Left lobe of liver (tissue), 2 donors: Measurements from ENCODE around the gene ABCG1. TPM values are rescaled to one million over a fixed set of nuclear protein-coding genes. Genes with fewer than 3 reads are reported as not detected.
A peak's percentile ranks its signal among the peaks of the same experiment; 100 is the strongest.

Source experiments
- ATAC-seq: fragments of 200-7000 bp; cut with Tn5 transposase; one replicate; pipeline ENCODE4 v1.9.1; 2020; ENCODE audit warnings: mild to moderate bottlenecking, moderate library complexity
- DNase-seq: peaks from one replicate; pipeline ENCODE4 v3.0.0-alpha.2; 2020; ENCODE audit warnings: low spot score
- total RNA-seq: library from RNA; stranded (reverse); gene quantifications from one replicate; pipeline ENCODE4 v1.2.1, GENCODE V29; 2021
- donor health status: DM: no; HTN: no; CAD: no; lungs with moderate emphysema.
- donor health status: DM: no; HTN: yes; CAD: no.

ABCG1 gene
- total RNA-seq, 1 donor from 2014 or later = 4.7 TPM

DNA sequence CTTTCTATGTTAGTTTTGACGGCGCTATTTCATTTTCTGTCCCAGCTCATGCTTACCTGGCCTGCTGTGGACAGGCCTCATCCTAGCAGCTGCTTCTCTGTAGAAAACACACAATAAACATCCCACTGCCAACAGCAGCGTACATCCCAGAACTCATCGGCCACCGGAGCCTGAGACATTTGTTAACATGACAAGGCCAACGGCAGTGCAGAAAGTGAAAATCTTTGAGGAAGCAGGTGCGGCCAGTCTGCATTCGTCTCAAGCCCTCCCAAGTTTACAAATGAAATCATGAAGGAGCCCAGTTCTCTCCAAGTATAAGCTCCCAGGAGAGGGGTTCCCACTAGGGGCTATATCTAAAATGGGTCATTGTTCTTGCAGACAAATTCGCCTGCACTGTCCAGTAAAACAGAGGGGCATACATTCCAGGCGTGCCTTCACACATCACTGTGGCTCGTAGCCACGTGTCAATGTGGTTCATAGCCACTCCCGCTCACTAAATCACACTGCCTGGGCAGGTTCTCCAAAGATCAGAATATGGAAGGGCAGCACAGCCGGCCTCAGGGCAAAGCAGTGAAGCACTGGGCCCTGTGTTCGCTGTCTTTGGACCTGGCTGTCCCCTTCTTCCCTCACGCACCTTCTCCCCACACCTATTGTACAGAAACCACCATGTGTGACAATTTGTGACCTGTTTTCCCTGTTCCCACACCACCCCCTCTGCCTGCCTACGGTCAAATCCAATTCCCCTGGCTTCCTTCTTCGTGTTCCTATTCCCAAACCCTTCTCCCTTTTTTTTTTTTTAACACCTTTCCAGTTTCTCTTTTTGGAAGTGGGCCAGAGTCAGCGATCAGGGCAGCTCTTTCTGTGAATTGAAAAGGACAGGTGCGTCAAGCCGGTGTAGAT, 27.0 kb upstream of the ABCG1 start:
- no peak for DNase-seq
- ATAC-seq = no peak

DNA sequence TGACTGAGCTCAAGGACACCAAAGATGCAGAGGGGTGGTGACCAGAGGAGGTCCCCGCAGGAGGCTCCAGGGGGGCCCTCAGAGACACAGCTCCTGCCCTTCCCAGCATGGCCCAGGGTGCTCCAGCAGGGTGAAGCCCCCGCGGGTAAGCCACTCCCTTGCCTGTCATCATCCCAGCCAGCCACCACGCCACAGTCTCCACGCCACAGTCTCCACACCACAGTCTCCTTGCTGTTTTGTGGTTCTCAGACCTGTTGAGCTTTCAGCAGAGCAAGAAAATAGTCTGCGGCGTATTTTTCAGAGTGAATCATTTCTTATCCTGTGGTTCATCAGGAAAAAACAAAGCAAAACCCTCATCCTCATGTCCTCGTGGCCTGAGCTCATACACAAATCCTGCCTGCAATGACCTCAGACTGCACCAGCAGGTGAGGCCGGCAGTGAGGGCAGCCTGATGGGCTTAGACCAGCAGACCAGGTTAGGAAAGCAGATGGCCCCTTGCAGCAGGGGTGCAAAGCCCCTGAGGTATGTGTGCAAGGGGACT, 25.7 kb upstream of the ABCG1 start:
- ATAC-seq (no peak), DNase-seq (no peak)

DNA sequence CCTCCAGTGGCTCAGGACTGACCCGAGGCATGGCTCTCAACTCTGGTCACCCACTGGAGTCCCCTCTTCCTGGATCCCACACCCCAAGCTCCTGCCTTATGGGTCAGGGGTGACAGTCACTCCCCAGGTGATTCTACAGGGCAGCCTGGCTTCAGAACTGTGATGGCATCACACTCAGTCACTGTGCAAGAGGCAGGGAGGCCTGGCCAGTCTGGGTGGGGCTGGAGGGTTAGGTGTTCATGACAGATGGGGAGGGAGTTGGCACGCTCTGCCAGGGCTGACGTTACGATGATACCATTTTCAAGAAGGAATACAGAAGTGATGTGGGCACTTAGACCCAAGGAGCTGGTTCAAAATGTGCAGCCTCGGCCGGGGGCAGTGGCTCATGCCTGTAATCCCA, 25.2 kb upstream of the ABCG1 start:
- ATAC-seq = no peak
- DNase-seq = no peak

DNA sequence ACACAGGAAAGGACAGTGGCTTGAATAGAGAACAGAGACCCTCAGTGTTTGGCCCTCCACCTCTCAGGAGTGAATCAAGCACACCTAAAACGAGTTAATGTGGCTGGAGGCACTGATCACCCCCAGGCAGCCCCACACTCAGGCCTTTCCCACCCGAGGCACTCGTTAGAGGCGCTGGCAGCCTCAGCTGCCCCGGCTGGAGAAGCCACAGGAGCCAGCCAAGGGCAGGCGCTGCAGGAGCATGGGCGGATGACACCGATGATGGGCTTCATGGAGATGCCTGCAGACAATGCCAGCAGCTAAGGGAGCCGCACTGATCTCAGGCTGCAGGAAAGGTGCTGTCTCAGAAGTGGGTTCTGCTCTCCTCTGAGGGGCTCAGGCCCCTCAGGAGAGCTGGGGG, 24.1 kb upstream of the ABCG1 start:
- no peak for ATAC-seq
- DNase-seq = no peak

DNA sequence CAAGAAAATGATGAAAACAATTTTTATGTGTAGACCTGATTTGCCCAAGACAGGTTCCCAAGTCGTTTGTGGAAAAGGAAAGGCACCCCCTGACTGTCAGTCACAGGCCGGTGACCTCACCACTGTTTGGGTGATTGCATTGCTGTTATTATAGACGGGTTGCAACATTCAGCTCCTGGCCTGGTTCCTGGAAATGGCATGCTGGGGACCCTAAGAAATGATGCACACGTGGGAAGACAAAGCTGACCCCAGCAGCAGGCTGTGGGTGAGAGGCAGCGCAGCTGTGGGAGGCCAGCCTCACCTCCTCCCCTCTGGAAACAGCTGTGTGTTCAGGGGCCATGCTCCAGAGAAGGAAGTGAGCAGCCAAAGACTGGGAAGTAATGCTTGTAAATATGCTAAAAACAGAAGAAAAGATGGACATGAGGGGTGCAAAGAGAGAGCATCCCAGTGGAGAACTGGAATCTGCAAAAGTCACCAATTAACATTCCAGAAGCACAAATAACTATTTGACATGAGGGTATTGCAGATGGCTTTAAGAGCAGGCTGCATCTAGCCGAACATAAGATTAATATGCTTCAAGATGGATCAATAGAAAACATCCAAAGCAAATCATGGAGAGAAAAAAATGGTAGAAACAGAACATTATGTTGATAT, 23.4 kb upstream of the ABCG1 start:
- DNase-seq (no peak), ATAC-seq (peak; percentile 23)

DNA sequence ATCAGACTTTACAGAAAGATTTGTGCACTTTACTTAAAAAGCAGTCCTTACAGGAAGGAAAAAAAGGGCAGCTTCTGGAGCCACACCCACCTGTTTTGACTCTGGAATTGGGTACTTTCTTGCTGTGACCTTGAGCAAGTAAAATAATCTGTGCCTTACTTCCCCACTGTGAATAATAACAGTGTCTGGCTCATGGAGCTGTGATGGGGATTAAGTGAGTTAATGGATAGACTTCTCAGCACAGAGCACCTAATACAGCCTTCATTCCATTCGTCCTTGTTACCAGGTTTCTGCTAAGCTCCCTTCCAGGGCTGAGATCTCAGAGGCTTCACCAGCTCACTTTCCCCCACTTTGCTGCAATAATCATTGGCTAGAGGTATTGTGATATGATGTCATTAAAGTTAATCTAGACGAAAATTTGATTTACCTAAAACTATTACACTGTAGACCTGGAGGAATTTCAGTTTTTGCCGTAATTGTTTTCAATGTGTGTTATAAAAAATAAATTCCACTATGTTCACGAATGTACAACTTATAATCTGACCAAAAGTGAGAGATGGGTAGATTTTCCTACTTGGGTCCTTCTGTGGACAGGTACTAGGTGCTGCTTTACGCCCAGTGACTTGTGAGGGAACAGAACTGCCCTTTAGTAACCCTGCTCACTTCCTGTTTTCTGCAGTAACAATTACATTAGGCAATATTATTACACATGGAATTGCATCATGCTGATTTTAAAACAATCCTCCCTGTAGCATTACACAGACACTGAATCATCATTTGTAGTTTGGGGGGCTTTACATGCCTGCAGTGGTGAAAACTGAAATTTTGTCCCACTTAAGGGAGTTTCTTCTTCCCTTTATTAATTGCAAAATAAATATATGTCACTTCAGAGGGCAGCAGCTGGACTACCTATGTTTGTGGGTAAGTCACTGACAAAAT, 19.7 kb upstream of the ABCG1 start:
- peak; percentile 39 for DNase-seq

DNA sequence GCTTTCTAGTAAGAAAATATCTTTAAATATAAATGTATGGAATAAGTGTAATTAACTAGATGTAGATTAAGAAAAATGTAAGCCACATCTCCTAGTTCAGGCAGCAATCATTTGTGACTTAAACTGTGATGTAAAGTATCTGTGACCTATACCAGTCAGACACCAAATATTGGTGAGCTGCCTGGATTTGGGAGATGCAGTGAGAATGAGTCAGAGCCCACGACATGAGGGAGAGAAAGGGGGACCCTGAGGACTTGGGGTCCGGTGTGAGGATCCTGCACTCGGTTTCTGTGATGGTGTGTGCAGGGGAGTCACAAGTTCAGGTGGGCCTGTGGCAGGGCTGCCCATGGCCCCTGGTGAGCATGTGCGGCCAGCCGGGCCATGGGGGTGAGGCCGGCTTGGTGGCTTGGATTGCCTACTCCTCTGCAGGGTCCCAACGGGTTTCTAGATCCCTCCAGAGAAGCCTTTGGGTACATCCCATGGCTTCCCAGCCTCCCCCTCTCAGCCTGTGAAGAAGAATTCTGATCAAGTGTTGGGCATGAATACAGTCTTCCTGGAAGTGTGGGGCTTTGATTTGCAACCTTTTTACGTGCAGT, 19.0 kb upstream of the ABCG1 start:
- ATAC-seq (no peak), DNase-seq (no peak)

More for the DNA sequence above, 19.7 kb upstream of the ABCG1 start:
- peak; percentile 89 for ATAC-seq

DNA sequence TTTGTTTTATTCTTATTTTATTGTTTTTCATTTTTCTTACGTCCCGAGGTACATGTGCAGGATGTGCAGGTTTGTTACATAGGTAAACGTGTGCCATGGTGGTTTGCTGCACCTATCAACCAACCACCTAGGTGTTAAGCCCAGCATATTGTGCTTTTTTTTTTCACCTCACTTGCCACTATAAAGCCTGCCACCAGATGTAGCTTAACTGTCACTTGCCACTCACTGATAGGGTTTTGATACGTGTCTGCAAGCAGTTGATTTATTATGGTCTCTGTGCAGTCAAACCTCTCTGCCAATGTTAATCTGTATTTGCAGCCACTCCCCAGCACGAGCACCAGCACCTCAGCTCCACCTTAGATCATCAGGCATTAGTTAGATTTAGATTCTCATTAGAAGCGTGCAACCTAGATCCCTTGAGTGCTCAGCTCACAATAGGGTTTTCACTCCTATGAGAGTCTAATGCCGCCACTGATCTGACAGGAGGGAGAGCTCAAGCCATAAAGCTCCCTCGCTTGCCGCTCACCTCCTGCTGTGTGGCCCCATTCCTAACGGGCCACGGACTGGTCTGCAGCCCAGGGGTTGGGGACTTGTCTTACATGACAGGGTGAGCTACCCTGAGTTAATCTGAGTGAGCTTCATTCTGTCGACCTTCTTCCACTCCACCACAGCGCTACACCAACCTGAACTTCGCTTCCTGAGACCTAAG, 17.9 kb upstream of the ABCG1 start:
- no peak for DNase-seq

DNA sequence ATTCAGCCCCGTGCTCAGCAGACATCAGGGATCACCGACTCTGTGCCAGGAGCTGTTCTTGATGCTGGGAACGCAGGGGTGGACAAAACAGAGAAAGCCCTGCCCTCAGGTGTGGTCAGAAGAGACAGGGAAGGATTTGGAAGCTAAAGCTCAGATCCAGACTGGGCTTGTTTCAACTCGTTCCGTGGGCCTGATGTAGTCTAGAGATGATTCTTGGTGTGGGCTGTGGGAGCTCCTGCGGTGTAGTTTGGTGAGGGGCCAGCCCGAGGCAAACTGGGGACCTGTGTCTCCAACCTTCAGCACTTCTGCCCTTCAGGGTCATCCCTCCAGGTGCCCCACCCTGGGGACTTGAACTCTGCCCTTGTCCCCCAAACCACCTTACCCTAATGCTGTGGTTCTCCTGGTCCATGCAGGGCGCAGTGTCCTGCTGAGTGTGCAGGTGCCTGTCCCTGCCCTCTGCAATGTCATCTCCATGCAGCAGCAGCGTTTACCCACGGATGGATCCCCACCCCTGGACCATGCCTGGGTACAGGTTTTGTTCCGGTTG, 17.3 kb upstream of the ABCG1 start:
- ATAC-seq = no peak

More for the DNA sequence above, 17.9 kb upstream of the ABCG1 start:
- ATAC-seq = no peak

DNA sequence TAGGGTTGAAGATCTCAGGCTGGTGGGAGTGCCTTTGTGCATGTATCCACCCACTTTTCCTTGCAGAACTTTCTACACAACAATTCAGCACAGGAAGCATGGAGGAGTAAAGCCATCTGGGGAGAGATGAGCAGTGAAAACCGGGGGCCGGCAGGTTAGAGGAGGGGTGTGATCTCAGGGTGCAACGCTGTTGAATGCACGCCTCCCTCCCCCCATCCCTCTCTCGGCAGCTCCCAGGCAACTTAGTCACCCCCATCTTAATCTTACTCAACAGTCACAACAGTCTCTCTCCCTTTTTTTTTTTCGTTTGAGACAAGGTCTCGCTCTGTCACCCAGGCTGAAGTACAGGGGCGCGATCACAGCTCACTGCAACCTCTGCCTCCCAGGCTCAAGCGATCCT, 16.6 kb upstream of the ABCG1 start:
- no peak for ATAC-seq

More for the DNA sequence above, 17.3 kb upstream of the ABCG1 start:
- no peak for DNase-seq

DNA sequence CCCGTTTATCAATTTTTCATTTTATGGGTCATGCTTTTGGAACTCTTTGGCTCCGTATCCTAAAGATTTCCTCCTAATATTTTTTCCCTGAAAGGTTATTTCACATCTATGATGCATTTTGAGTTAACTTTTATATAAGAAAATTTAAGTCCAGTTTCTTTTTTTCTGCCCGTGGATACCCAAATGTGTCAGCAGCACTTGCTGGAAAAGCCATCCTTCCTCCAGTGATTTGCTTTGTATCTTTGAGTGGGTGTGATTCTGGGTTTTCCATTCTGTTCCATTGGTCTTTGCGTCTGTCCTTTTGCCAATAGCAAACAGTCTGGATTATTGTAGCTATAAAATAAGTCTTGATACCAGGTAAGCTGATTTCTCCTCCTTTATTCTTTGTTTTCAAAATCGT, 15.6 kb upstream of the ABCG1 start:
- DNase-seq (no peak), ATAC-seq (no peak)

More for the DNA sequence above, 16.6 kb upstream of the ABCG1 start:
- DNase-seq = no peak

DNA sequence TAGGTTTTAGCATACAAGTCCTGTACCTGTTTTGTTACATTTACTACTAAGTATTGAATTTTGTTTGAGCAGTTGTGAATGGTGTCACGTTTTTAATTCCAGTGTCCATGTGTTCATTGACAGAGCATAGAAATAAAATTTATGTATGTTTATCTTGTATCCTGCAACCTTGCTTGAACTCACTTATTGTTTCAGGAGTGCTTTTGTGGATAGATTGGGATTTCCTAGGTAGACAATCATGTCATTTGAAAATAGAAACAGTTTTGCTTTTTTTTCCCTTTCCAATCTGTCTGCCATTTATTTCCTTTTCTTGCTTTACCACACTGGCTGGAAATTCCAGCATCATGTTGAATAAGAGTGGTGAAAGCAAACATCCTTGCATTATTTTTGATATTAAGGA, 15.0 kb upstream of the ABCG1 start:
- no peak for ATAC-seq
- DNase-seq = no peak

DNA sequence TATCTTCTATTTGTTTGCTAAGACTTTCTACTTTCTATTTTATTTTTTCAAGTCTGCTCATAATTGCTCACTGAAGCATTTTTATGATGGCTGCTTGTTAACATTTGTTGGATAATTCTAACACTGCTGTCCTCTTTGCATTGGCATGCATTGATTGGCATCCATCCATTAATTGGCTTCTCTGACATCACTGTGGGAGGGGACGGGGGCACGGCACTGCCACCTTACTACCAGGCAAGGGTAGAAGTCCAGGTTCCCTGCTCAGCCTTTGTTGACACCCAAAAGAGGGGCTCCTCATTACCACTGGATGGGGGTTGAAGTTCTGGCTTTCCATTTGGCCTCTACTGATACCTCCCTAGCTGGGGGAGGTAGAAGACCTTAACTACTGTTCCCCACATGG, 11.5 kb upstream of the ABCG1 start:
- no peak for ATAC-seq
- DNase-seq = peak; percentile 26

DNA sequence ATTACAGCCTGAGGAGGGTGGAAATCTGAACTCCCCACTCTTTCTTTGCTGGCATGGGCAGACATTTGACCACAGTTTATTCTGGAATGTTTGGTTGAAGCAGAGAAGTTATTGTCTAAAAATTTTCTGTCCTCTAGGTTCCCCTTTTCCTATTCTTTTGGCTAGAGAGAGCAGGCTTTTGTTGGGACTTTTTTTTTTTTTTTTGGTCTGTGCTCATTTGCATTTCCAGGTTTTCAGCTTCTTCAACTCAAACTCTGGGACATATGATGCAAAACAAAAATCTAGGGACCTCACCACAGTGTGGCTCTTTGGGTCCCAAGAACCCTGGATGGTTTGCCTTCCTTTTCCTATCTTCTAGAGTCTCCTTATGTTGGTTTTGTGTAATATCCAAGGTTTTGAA, 10.9 kb upstream of the ABCG1 start:
- DNase-seq (no peak), ATAC-seq (no peak)

DNA sequence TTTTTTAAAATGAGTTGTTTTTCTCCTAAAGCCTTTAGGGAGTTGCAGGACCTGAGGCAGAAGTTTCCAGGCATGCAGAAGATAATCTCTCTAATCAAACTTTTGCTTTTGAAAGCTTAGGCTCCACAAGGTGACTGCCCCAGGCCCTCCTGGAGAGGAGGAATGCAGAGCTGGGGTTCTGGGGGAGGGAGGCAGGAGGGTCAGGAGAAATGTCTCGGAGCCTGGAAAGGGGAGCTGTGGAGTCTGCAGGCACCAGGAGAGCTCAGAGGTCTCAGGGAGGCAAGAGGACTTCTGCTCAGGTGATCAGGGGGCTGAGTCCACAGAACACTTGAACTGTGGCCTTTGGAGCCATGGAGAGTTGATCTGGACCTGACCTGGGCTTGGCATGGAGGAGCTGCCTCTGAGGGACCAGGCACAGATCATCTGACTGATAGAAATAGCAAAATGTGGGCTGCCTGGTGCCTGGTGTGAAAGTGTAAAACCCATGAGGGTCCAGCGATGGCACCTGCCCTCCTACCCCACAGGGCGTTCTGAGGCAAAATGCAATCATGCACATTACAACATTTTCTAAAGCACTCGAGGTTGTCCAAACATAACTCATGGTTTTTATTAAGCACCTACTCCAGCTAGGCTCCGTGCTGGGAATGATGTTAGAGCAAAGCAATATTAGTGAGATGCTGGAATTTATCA, 10.0 kb upstream of the ABCG1 start:
- DNase-seq (no peak), ATAC-seq (no peak)

DNA sequence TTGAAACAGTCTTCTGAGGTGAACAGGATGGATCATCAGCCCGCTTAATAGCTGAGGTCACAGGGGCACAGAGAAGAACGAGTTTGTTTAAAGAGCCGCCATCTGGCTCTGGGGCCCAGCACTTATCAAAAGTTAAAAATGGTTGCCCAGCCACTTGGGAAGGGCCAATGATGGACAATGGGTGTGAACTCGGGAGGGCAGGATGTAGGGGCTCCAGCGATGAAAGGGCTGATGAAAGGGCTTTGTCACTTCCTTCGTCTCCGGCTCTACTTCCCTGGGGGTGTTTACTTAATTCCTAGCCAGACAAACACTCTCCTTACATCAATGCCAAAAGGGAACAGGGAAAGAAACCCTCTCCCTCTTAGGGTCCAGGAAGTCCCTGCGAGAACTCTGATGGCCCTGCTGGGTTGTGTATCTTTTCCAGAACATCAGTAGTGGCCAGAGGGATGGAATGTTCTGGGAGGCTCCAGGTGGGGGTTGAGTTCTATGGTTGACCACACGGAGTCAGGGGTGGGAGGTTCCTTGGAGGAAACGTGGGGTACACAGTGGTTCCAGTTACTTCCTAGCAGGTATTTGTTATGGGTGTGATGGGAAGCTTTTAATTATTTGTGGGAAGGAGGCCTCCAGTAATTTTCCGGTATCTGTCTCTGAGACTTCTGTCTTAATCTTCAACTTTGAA, 9.0 kb upstream of the ABCG1 start:
- no peak for ATAC-seq
- DNase-seq = no peak

DNA sequence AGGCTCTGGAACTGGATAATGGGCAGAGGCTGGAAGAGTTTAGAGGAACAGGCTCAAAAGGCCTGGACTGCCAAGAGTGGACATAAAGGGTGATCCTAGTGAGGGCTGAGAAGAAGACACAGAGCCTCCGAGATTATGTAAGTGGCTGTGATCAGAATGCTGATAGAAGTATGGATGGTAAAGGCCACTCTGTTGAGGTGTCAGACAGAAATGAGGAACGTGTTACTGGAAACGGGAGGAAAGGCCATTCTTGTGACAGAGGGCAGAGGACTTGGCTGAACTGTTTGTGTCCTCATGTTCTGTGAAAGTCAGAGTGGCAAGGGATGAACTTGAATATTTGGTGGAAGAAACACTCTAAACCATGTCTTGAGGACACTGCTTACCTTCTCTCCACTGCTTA, 6.7 kb upstream of the ABCG1 start:
- DNase-seq (no peak), ATAC-seq (no peak)

DNA sequence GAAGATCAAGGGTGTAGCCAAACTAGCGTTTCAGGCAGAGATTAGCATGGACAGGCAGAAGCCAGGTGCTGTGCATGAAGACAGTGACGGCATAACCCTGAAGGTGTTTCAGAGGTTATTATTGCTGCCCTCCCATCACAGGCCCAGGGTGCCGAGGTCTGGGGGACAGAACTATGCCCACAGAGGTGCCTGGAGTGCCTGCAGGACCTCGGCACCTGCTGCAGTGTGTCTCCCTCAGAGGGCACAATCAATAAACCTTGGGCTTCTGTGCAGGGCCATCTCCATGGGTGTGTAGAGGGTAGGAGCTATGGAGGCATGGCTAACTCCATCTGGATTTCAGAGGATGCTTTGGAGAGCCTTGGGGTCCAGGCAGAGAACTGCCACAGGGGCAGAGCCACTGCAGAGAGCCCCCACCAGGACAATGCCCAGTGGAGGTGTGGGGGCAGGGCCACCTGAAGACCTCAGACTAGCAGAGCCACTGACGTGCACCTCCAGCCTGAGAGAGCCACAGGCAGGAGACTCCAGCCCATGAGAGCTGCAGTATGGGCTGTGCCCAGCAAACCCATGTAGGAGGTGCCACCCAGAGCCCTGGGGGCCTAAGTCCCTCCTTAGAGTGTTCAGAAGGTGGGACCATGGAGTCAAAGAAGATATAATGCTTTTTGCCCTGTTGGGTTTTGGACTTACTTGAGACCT, 5.7 kb upstream of the ABCG1 start:
- no peak for ATAC-seq
- DNase-seq = no peak
